ENCODE results near the gene OSBPL10.

Gene OSBPL10

DNA sequence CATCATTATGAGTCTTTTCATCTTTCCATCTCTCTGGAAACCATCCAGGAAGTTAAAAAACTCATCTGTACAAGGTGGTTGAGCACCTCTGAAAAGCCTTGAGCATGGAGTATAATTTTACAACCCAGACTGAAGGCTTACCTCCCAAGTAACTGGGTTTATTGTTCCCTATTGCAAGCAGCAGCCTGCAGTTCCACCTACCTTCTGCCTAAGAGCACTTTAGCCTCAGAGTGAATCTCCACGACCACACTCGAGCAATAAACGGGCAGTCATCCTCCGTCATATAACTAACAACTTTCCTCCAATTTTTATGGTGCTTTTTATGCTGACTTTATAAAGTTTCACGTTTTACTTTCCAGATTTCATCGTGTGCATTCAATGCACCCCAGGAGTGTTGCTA is 32.8 kb downstream of the OSBPL10 start:
- POLR2A ChIA-PET, result no interaction called here
- no peak overlapping the region for H3K4me3 ChIP-seq (ENCODE audit: low read depth, low read length)
- no peak for DNase-seq (ENCODE audit: low read depth, low spot score)
- TF ChIP-seq, protein P1, sequence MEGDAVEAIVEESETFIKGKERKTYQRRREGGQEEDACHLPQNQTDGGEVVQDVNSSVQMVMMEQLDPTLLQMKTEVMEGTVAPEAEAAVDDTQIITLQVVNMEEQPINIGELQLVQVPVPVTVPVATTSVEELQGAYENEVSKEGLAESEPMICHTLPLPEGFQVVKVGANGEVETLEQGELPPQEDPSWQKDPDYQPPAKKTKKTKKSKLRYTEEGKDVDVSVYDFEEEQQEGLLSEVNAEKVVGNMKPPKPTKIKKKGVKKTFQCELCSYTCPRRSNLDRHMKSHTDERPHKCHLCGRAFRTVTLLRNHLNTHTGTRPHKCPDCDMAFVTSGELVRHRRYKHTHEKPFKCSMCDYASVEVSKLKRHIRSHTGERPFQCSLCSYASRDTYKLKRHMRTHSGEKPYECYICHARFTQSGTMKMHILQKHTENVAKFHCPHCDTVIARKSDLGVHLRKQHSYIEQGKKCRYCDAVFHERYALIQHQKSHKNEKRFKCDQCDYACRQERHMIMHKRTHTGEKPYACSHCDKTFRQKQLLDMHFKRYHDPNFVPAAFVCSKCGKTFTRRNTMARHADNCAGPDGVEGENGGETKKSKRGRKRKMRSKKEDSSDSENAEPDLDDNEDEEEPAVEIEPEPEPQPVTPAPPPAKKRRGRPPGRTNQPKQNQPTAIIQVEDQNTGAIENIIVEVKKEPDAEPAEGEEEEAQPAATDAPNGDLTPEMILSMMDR (IDR thresholded peaks at IDR 0.05; ENCODE audit: insufficient read depth, low read length, missing control alignments), result no peak
- CTCF ChIA-PET, result no interaction called here

DNA sequence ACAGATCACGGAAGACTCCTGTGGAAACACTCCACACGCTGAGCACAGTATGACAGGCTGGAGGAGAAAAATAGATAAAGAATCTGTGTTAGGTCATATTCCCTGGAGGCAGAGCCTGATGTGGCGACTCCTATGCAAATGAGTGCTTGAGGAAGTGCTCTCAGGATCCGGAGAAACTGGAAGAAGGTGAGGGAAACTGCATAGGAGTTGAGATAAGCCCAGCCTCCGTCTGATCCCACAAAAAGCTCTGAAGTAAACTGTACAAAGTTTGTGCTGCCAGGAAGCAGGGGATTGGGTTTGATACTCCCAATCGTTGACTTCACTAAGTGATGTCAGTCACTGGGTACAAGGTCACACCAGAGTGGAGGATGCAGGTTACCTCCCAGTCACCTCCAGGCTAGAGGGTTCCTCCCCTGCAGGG is 33.4 kb downstream of the OSBPL10 start:
- POLR2A ChIA-PET, result no interaction called here
- DNase-seq (ENCODE audit: low read depth, low spot score), result no peak
- H3K4me3 ChIP-seq (ENCODE audit: low read depth, low read length), result no peak overlapping the region
- TF ChIP-seq, protein P1 (IDR thresholded peaks at IDR 0.05; ENCODE audit: insufficient read depth, low read length, missing control alignments), result no peak
- CTCF ChIA-PET, result no interaction called here

DNA sequence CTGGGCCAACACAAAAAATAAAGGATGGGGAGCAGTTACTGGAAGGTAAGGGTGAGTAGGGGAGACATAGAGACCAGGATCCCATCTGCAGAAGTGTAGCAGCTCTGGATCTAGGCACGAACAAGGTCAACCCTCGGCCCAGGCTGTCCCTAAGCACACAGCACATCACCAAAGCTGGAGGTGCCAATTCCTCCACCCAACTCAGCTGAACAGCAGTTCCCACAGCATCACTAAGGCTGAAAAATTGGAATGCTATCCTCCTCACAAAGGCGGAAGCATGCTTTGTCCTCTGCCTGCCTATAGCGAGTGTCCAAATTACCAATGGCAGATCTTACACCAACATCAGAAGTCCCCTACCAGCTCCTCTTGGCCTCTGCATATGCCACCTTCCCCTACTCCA is 33.9 kb downstream of the OSBPL10 start:
- H3K4me3 ChIP-seq (ENCODE audit: low read depth, low read length), result no peak overlapping the region
- POLR2A ChIA-PET, result no interaction called here
- CTCF ChIA-PET, result no interaction called here
- TF ChIP-seq, protein P1 (IDR thresholded peaks at IDR 0.05; ENCODE audit: insufficient read depth, low read length, missing control alignments), result no peak
- no peak for DNase-seq (ENCODE audit: low read depth, low spot score)

DNA sequence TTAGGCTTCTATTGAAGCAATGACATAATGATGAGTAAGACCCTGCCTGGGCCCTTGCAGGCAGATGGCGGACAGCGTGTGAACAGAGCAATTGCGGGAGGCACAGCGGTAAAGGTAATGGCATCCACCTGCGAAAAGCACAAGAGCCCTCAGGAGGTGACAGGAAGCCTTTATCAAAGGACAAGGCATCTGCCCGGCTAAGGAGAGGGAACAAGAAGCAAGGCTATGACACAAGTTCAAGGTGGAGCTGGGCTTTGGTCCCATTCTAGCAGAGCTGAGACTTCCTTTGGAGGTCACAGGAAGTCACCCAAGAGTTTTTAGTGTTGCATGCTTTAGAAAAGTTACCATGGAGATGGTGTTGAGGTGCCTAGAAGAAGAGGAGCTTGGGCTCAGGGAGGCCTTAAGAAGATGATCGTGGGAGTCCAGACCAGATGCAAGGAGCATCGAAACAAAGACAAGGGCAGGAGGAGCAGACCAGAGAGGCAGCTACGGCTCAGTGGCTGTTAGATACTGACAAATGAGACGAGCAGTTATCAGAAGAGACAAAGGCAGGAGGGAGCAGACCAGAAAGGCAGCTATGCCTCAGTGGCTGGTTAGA is 34.5 kb downstream of the OSBPL10 start:
- no peak for DNase-seq (ENCODE audit: low read depth, low spot score)
- H3K4me3 ChIP-seq (ENCODE audit: low read depth, low read length), result no peak overlapping the region
- TF ChIP-seq, protein P1 (IDR thresholded peaks at IDR 0.05; ENCODE audit: insufficient read depth, low read length, missing control alignments), result no peak
- ChIA-PET POLR2A (no interaction called here), CTCF (no interaction called here)

DNA sequence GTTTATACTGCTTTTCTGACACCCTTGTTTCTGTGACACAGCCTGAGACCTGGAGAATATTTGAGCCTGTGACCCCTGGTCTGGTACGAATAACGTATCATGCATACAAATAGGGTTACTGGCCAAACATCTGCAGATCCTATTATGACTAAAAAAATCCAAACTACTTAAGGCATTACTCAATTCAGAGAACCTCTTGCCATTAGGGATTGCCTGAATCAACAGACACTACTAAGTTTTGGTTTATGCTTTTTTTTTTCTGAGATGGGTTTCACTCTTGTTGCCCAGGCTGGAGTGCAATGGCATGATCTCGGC is 35.4 kb downstream of the OSBPL10 start:
- no peak overlapping the region for H3K4me3 ChIP-seq (ENCODE audit: low read depth, low read length)
- POLR2A ChIA-PET, result no interaction called here
- DNase-seq (ENCODE audit: low read depth, low spot score), result no peak
- TF ChIP-seq, protein P1 (IDR thresholded peaks at IDR 0.05; ENCODE audit: insufficient read depth, low read length, missing control alignments), result no peak
- CTCF ChIA-PET, result no interaction called here

DNA sequence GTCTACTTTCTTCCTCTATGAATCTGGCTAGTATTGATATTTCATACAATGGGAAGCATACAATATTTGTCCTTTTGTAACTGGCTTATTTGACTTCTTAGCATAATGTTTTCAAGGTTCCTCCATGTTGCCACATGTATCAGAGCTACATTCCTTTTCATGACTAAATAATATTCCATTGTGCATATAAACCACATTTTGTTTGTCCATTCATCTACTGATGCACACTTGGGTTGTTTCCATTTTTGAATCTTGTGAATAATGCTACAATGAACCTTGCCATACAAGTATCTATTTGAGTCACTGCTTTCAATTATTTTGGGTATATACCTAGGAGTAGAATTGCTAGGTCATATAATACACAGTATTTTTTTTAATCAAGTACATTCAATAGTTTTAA is 38.0 kb downstream of the OSBPL10 start:
- H3K4me3 ChIP-seq (ENCODE audit: low read depth, low read length), result no peak overlapping the region
- ChIA-PET CTCF (no interaction called here), POLR2A (no interaction called here)
- no peak for DNase-seq (ENCODE audit: low read depth, low spot score)
- TF ChIP-seq, protein P1 (IDR thresholded peaks at IDR 0.05; ENCODE audit: insufficient read depth, low read length, missing control alignments), result no peak
